Mucosa of descending colon (tissue), 3 donors: Measurements from ENCODE around the gene PMM1. TPM values are rescaled to one million over a fixed set of nuclear protein-coding genes. Genes with fewer than 3 reads are reported as not detected.

Source experiments
- ATAC-seq: fragments of 200-7000 bp; cut with Tn5 transposase; one replicate; pipeline ENCODE4 v1.9.1; 2020; ENCODE audit warnings: mild to moderate bottlenecking, moderate library complexity
- DNase-seq, 3 donors: peaks; one replicate each; pipeline ENCODE4 v3.0.0-alpha.2; 2020
- H3K36me3 ChIP-seq: fragments of 200-600 bp; one replicate; pipeline ENCODE4 v1.8.0; 2021; ENCODE audit warnings: low read depth, mild to moderate bottlenecking
- H3K4me1 ChIP-seq: fragments of 200-600 bp; one replicate; pipeline ENCODE4 v1.8.0; 2021; ENCODE audit warnings: low read depth, mild to moderate bottlenecking
- H3K4me3 ChIP-seq: fragments of 200-600 bp; one replicate; pipeline ENCODE4 v1.8.0; 2021; ENCODE audit warnings: mild to moderate bottlenecking
- H3K9me3 ChIP-seq: fragments of 200-600 bp; one replicate; pipeline ENCODE4 v1.8.0; 2021; ENCODE audit warnings: mild to moderate bottlenecking
- intact Hi-C, 2 donors: fragments of 100-400 bp; cut with DNase I in 1 of 2; cut with micrococcal nuclease in 1 of 2; formaldehyde crosslinking; loops; one replicate each; pipeline versions ENCODE4 v1.11.0 to v1.11.1; 2022; cut with DNase I, micrococcal nuclease
- total RNA-seq, 3 donors: library from RNA; stranded (reverse); fragmentation: NEBNext Ultra II Directional in 2 of 3; extraction: Animal tissue kit (Norgen Biotek cat#: 25700) in 2 of 3; gene quantifications; one replicate each; pipeline versions ENCODE4 v1.2.1 to v1.2.4, GENCODE V29; 2021 to 2023
- TF ChIP-seq, protein P1 (sequence below): fragments of 200-600 bp; IDR thresholded peaks from one replicate; pipeline ENCODE4 v1.8.0; 2022; ENCODE audit warnings: antibody characterized with exemption, mild to moderate bottlenecking
- donor health status: DM: no; HTN: no; CAD: no; lungs with moderate emphysema.
- donor health status: DM: no; HTN: no; CAD: no.
- donor health status: DM: no; HTN: yes; CAD: no.

Gene PMM1
- total RNA-seq, 3 donors from 2014 or later, result 40.7 to 69.4 (median 51.7) TPM

DNA sequence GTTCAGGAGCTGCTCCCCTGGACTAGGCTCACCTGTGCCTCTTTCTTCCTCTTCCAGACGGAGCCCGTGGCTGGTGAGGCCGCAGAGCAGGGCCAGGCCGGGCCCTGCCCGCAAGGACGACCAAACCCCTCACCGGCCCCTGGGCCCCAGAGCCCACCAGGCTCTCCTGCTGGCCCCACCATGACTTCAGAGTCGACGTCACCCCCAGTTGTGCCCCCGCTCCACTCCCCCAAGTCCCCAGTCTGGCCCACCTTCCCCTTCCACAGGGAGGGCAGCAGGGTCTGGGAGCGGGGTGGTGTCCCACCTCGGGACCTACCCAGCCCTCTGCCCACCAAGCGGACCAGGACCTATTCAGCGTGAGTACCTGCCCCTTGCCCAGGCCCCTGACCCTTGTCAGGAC, 17.9 kb downstream of the PMM1 start:
- TF ChIP-seq, protein P1, sequence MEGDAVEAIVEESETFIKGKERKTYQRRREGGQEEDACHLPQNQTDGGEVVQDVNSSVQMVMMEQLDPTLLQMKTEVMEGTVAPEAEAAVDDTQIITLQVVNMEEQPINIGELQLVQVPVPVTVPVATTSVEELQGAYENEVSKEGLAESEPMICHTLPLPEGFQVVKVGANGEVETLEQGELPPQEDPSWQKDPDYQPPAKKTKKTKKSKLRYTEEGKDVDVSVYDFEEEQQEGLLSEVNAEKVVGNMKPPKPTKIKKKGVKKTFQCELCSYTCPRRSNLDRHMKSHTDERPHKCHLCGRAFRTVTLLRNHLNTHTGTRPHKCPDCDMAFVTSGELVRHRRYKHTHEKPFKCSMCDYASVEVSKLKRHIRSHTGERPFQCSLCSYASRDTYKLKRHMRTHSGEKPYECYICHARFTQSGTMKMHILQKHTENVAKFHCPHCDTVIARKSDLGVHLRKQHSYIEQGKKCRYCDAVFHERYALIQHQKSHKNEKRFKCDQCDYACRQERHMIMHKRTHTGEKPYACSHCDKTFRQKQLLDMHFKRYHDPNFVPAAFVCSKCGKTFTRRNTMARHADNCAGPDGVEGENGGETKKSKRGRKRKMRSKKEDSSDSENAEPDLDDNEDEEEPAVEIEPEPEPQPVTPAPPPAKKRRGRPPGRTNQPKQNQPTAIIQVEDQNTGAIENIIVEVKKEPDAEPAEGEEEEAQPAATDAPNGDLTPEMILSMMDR, result no peak
- H3K4me1 ChIP-seq, result no peaks in the 10 kb centered on the region
- no peaks in the 10 kb centered on the region for H3K9me3 ChIP-seq
- intact Hi-C loops, result no loop called here
- no peak overlapping the region for H3K4me3 ChIP-seq
- ATAC-seq (no peak), DNase-seq (no peak)
- H3K36me3 ChIP-seq, result peaks cover 5% of the 10 kb centered on the region

DNA sequence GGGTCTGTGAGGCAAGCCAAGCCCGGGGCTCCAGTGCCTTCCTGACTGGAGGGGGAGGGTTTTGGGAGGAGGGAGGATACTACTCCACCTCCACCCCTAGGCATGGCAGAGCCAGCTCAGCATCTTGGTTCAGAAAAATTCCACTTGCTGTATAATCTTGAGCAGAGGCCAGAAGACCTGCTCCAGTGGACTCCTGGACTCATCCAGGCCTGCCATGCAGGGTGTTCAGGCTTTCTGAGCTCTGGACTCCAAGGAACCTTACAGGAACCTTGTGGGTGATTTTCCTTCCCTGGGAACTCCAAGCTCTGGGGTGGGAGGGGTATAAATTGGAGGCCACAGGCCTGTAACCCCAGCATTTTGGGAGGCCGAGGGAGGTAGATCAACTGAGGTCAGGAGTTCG, 19.4 kb downstream of the PMM1 start:
- ATAC-seq, result no peak
- TF ChIP-seq, protein P1, result no peak
- no peak for DNase-seq
- no peaks in the 10 kb centered on the region for H3K4me1 ChIP-seq
- no peaks in the 10 kb centered on the region for H3K9me3 ChIP-seq
- no peaks in the 10 kb centered on the region for H3K36me3 ChIP-seq
- intact Hi-C loops, result no loop called here
- no peak overlapping the region for H3K4me3 ChIP-seq

DNA sequence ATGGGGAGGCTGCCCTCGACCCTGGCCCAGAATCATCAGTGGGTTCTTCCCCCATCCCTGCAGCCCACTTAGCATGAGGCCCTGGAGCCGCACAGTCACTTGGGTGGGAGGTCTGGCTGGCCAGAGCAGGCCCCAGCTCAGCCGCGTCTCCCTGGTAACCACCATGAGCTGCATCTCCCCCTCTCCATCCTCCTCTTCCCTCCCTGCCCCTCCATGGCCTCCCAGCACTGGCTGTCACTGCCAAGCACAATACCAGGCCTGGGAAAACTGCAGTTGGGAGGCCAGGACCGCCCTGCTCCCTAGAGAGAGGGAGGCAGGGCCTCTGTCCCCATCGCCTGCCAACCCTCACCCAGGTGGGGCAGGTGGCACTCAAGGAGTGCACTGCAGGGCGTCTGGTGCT, 20.8 kb downstream of the PMM1 start:
- no peaks in the 10 kb centered on the region for H3K36me3 ChIP-seq
- intact Hi-C loops, result no loop called here
- H3K9me3 ChIP-seq, result no peaks in the 10 kb centered on the region
- DNase-seq (no peak), ATAC-seq (no peak)
- H3K4me3 ChIP-seq, result no peak overlapping the region
- no peaks in the 10 kb centered on the region for H3K4me1 ChIP-seq
- TF ChIP-seq, protein P1, result no peak

DNA sequence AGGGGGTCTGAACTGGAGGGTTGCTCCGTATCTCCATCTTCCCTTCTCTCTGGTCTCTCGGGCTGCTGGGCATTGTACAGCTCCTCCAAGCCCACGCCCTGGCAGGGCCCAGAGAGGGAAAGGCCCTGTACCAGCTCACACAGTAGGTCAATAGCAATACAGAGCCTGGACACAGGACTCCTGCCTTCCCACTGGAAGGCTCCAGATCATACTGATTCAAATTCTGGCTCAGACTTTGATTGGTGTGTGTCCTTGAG, 22.2 kb downstream of the PMM1 start:
- TF ChIP-seq, protein P1, result no peak
- Histone ChIP-seq H3K9me3 (no peaks in the 10 kb centered on the region), H3K36me3 (no peaks in the 10 kb centered on the region), H3K4me3 (no peak overlapping the region), H3K4me1 (no peaks in the 10 kb centered on the region)
- DNase-seq (no peak), ATAC-seq (no peak)
- intact Hi-C loops, result no loop called here

DNA sequence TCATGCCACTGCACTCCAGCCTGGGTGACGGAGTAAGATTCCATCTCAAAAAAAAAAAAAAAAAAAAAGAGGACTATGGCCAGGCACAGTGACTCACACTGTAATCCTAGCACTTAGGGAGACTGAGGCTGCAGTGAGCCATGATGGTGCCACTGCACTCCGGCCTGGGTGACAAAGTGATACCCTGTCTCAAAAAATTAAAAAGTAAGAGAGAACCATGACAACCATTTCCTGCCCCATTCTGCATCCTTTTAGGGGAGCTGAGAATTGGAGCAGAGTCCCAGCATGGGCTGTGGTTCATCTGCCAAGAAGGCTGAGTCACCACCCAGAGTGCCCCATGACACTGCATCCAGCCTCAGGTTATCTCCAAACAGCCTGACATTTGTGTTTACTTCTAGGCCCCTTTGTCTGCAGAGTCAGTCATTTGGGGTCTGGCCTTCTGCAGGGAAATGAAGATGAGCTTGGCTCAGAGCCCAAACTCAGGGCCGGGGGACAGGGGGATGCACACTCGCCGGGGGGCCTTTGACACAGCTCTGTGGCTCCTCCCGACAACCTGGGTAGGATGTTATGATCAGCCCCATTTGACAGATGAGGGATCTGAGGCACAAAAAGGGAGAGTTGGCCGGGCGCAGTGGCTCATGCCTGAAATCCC, 24.1 kb downstream of the PMM1 start:
- TF ChIP-seq, protein P1, result no peak
- intact Hi-C loops, result no loop called here
- no peaks in the 10 kb centered on the region for H3K36me3 ChIP-seq
- no peaks in the 10 kb centered on the region for H3K4me1 ChIP-seq
- no peak for DNase-seq
- ATAC-seq, result peak; percentile 42
- H3K4me3 ChIP-seq, result no peak overlapping the region
- H3K9me3 ChIP-seq, result no peaks in the 10 kb centered on the region

DNA sequence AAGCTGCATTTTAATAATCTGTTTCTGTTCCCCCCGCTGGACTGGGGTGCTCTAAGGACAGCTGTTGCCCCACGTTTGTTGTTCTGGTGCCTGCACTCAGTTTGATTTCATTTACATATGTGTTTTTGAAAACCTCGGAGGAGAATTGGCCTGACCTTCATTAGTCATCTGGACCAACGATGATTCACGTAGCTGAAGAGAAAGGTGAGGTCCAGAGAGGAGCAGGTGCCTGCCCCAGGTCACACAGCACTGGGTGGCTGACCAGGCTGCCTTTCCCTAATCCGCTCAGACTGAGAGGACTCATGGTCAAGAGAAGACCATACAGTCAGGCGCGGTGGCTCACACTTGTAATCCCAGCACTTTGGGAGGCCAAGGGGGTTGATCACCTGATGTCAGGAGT, 25.1 kb downstream of the PMM1 start:
- intact Hi-C loops, result no loop called here
- DNase-seq, result peak in 1 of 3 donors; percentile 14
- TF ChIP-seq, protein P1, result no peak
- ATAC-seq, result no peak
- no peaks in the 10 kb centered on the region for H3K9me3 ChIP-seq
- H3K36me3 ChIP-seq, result no peaks in the 10 kb centered on the region
- H3K4me3 ChIP-seq, result no peak overlapping the region
- H3K4me1 ChIP-seq, result no peaks in the 10 kb centered on the region
